Transverse colon (tissue), 4 donors: ENCODE results near the gene ZFHX3. TPM values are rescaled to one million over a fixed set of nuclear protein-coding genes. Genes with fewer than 3 reads are reported as not detected.

Experiments used
- DNase-seq: peaks from one replicate; pipeline ENCODE4 v3.0.0-alpha.2; 2019
- H3K27ac ChIP-seq, 4 donors: fragments of 200-600 bp; sonication (generic); 2 replicates each; pipeline ENCODE4 v1.5.1; 2016 to 2018; ENCODE audit warnings: inconsistent platforms in 4 of 4
- H3K27me3 ChIP-seq: fragments of 200-600 bp; sonication (generic); 2 replicates; pipeline ENCODE4 v1.5.1; 2017; ENCODE audit warnings: inconsistent platforms
- H3K36me3 ChIP-seq, 4 donors: fragments of 200-600 bp; sonication (generic); 2 replicates each; pipeline ENCODE4 v1.5.1; 2017 to 2019; ENCODE audit warnings: inconsistent platforms in 4 of 4
- H3K4me1 ChIP-seq, 4 donors: fragments of 200-600 bp; sonication (generic); 2 replicates each; pipeline ENCODE4 v1.5.1; 2017 to 2020; ENCODE audit warnings: inconsistent platforms in 4 of 4
- H3K4me3 ChIP-seq, 4 donors: fragments of 200-600 bp; sonication (generic); 1 replicate in 1 of 4; 2 replicates in 3 of 4; pipeline versions ENCODE4 v1.5.1 to v1.6.1; 2017 to 2019; ENCODE audit warnings: inconsistent platforms in 4 of 4
- H3K9me3 ChIP-seq, 2 donors: fragments of 200-600 bp; sonication (generic); 2 replicates each; pipeline ENCODE4 v1.5.1; 2017 to 2019; ENCODE audit warnings: inconsistent platforms in 2 of 2
- CTCF ChIP-seq, 5 experiments: fragments of 200-600 bp in 3 of 5; fragments of 450-650 bp in 2 of 5; sonication (generic) in 3 of 5; IDR thresholded peaks; 1 replicate in 2 of 5; 2 replicates in 3 of 5; pipeline ENCODE4 v1.5.1; 2016 to 2017; ENCODE audit warnings: antibody characterized with exemption in 5 of 5, inconsistent platforms in 3 of 5, mild to moderate bottlenecking in 2 of 5, moderate library complexity in 1 of 5
- EP300 ChIP-seq: sonication (generic); formaldehyde crosslinking; IDR thresholded peaks from one replicate; pipeline ENCODE4 v1.6.1; 2017; ENCODE audit warnings: antibody characterized with exemption, low read depth
- POLR2A ChIP-seq: fragments of 450-650 bp; IDR thresholded peaks from one replicate; pipeline ENCODE4 v1.6.1; 2016; ENCODE audit warnings: antibody characterized with exemption, mild to moderate bottlenecking, moderate library complexity
- POLR2AphosphoS5 ChIP-seq, 3 donors: sonication (generic); formaldehyde crosslinking; IDR thresholded peaks; one replicate each; pipeline ENCODE4 v1.6.1; 2016; ENCODE audit warnings: antibody characterized with exemption in 3 of 3
- WGBS, 2 donors: methylation state at CpG; one replicate each; pipeline ENCODE4 v1.1.5; 2018; ENCODE audit warnings: low coverage in 1 of 2; 5-methylcytosine and 5-hydroxymethylcytosine counted together
- in situ Hi-C, 4 donors: fragments of 200-750 bp; cut with MboI; loops; one replicate each; pipeline versions ENCODE4 v1.15.0 to v1.15.1; 2017; ENCODE audit warnings: low sequenced_read_pairs in 3 of 4, low pct_ligation_motif_present in 1 of 4, low pct_unique_long_range_greater_than_20kb in 1 of 4
- intact Hi-C: fragments of 100-400 bp; cut with DNase I; formaldehyde crosslinking; loops from one replicate; pipeline ENCODE4 v1.15.1; 2023; ENCODE audit warnings: low total_unique reads
- total RNA-seq, 4 donors: library from RNA; depleted of rRNA; stranded (reverse); fragments of >200 nt; gene quantifications; one replicate each; pipeline ENCODE4 v1.1.0, GENCODE V29; 2016

Gene ZFHX3
- total RNA-seq, 4 donors from 2014 or later = 12.3 to 23.7 (median 15.3) TPM

GRCh38 chr16:72961863-72962262, 86.1 kb downstream of the ZFHX3 start:
- DNase-seq = peak; percentile 44
- Histone ChIP-seq H3K27me3 (no peaks in the 10 kb centered on the region), H3K27ac (no peak overlapping the region), H3K9me3 (no peaks in the 10 kb centered on the region), H3K4me1 (peaks cover 0 to 7% (median 5%) of the 10 kb centered on the region in 4 donors), H3K36me3 (peaks cover 0 to 7% (median 0%) of the 10 kb centered on the region in 4 donors), H3K4me3 (no peak overlapping the region)
- 60 to 63% methylated on average over 1 to 9 of the region's 9 CpGs for WGBS, 2 donors
- TF ChIP-seq POLR2A (no peak), POLR2AphosphoS5 (IDR thresholded peaks at IDR 0.05) (no peak), EP300 (no peak), CTCF (IDR thresholded peaks at IDR 0.05) (no peak)
- in situ Hi-C loops (no loop called here), intact Hi-C loops (no loop called here)

- no peaks in the 10 kb centered on the region for H3K9me3 ChIP-seq
- 70 to 88% methylated on average over 5 to 20 of the region's 20 CpGs for WGBS, 2 donors
- peaks cover 0 to 7% (median 0%) of the 10 kb centered on the region in 4 donors for H3K36me3 ChIP-seq
- peaks cover 0 to 7% (median 5%) of the 10 kb centered on the region in 4 donors for H3K4me1 ChIP-seq
- intact Hi-C loops = no loop called here
- TF ChIP-seq CTCF (IDR thresholded peaks at IDR 0.05) (peak in 3 of 5 experiments; percentile 14 to 20 (median 18)), EP300 (no peak)
- no peaks in the 10 kb centered on the region for H3K27me3 ChIP-seq
- H3K27ac ChIP-seq = no peak overlapping the region
- H3K4me3 ChIP-seq = no peak overlapping the region
- no peak for DNase-seq
- in situ Hi-C loops = no loop called here
Observed at GRCh38 chr16:72961115-72961832, 86.7 kb downstream of the ZFHX3 start.

- Histone ChIP-seq H3K4me1 (peaks cover 0 to 7% (median 5%) of the 10 kb centered on the region in 4 donors), H3K36me3 (peaks cover 0 to 7% (median 0%) of the 10 kb centered on the region in 4 donors), H3K9me3 (no peaks in the 10 kb centered on the region), H3K27me3 (no peaks in the 10 kb centered on the region), H3K27ac (no peak overlapping the region), H3K4me3 (no peak overlapping the region)
- no peak for DNase-seq
- intact Hi-C loops = no loop called here
- in situ Hi-C loops = no loop called here
- WGBS, 2 donors = 97% methylated on average over 20 of the region's 20 CpGs; no CpG with 5 or more reads in 1 of the 2 donors
- TF ChIP-seq EP300 (no peak), CTCF (IDR thresholded peaks at IDR 0.05) (no peak), POLR2A (no peak), POLR2AphosphoS5 (IDR thresholded peaks at IDR 0.05) (no peak)
Observed at GRCh38 chr16:72960101-72960500, 87.8 kb downstream of the ZFHX3 start.

- DNase-seq = no peak
- TF ChIP-seq EP300 = no peak
- TF ChIP-seq POLR2AphosphoS5 (IDR thresholded peaks at IDR 0.05) = no peak
- TF ChIP-seq CTCF (IDR thresholded peaks at IDR 0.05) = no peak
- no peak for TF ChIP-seq POLR2A
- Histone ChIP-seq H3K27me3 (no peaks in the 10 kb centered on the region), H3K27ac (no peak overlapping the region), H3K4me3 (no peak overlapping the region), H3K4me1 (peaks cover 0 to 7% (median 5%) of the 10 kb centered on the region in 4 donors), H3K36me3 (peaks cover 0 to 7% (median 0%) of the 10 kb centered on the region in 4 donors), H3K9me3 (no peaks in the 10 kb centered on the region)
- intact Hi-C loops (loop anchor here (10.0 kb wide), 1 partner anchor 1145 kb away; no protein-coding TSS in a partner anchor), in situ Hi-C loops (no loop called here)
- 96% methylated on average over 46 of the region's 46 CpGs; no CpG with 5 or more reads in 1 of the 2 donors for WGBS, 2 donors
Observed at GRCh38 chr16:72959301-72959996, 88.5 kb downstream of the ZFHX3 start.
